Measurements from ENCODE around the gene BBS12.

BBS12 gene

DNA sequence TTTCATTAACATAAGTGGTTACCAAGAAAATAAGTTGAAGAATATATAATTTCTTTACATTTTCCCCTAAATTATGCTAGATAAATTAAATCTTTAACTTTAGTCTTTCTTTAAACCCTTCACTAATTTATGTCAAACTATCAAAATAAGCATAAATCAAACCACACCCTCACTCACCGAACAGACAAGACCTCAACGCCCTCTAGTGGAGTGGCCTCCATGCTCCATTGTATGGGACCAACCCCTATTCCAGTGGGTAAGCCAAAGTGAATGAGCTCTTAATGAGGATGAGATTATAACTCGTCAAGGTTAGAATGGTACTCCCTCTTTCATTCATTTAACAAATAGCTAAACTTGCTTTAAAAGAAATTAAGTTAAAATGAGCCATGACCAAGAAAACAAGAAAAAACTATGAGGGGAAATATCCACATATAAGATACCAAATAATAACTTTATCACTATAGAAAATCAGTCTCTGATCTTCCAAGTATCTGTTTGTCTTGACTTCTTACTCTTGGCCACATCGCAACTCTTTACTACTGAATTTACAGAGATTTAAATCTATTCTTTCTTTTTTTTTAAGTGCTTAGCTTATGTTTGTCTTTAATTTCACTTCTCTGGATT lies 15.6 kb upstream of the BBS12 start:
- no peak for DNase-seq

DNA sequence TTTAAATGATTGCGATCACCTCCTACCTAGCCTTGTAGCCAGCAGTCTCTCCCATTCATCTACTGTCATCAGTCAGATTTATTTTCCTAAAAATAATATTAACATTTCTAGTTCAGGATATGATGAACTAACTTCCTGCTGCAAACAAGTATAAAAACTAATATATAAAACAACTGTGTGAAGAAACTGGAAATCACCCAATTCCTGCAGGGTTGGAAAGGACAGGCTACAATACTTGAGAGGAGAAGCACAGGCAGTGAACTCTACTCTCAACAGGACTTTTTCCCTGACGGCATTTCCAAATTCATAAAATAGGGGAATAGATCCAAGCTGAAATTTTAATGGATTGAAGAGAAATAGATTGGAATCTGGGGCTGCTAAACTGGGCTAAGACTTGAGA lies 14.2 kb upstream of the BBS12 start:
- DNase-seq = no peak

DNA sequence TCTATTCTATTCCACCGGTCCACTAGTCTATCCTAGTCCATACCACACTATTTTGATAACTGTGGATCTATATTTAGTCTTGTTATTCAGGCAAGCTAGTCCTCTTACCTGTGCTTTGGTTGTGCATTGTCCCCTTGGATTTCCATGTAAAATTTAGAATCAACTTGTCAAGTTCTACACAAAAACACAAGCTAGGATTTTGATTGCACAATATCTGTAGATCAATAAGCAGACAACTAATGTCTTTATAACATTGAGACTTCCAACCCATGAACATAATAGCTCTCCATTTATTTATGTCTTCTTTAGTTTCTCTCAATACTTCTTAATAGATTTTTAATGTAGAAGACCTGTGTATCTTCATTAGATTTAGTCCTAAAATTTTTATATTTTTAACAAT lies 10.2 kb upstream of the BBS12 start:
- no peak for DNase-seq

DNA sequence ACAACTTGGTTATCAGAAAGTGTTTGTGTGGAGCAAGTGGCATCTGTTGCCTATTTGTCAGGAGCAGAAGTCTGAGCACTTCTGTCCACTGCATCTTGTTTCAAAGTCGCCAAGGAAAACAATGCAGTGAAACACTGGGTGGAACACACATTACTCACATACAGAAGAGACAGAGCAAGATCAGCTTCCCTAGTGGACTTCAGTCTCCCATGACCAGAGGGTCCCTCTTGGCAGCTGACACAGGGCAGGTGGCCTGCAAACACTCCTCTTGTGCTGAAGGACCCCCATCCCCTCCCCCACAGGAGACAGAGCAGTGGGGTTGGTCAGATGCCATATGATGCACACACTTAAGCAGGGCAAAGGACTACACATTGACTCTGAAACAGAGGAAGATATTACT lies 3.6 kb upstream of the BBS12 start:
- DNase-seq = no peak

DNA sequence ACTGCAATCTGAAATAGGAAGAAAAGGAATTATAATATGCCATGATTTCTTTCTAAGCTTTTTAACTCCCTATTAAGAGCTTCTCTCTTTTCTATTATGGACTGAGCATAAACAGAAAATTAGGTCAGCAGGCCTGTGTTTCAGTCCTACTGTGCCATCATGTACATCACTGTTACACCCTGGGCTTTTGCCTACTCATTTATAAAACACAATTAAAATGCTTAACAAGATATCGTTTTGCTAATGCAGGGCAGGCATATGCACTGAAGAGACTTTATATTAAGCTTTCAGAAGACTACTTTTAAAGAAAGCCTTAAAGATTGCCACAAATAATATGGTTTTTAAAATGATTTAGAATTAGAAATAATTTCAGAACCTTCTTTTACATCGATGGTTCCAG lies 828 bp upstream of the BBS12 start:
- DNase-seq = no peak

DNA sequence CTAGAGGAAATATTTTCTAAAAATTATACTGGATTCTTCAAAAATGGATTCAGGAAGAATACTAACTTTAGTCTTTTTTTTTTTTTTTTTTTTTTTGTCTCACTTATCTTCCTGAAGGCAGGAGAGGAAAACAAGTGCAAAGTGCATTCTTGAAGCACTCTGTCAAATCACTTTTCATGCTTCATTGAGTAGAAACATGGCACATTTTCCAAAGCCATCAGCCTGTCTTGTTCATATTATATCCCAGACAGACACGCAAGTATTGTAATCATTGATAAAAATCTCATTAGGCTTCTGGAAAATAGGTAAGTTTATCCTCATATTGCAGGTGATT lies 1.2 kb downstream of the BBS12 start:
- DNase-seq = peak; percentile 20

DNA sequence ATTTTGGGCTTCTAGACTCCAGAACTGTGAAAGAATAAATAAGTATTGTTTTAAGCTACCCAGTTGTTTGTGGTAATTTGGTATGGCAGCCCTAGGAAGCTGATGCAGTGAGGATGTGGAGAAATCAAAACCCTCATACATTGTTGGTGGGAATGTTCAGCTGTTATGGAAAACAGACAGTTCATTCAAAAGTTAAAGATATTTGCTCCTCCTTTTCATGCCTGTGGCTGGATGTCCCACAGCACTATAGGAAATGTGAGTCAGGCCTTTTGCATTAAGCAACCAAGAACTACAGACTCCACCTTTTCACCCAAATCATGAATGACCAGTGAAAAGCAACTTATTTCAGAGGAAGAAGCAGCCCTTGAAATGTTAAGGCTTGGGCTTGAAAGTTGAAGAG lies 6.7 kb downstream of the BBS12 start:
- no peak for DNase-seq

DNA sequence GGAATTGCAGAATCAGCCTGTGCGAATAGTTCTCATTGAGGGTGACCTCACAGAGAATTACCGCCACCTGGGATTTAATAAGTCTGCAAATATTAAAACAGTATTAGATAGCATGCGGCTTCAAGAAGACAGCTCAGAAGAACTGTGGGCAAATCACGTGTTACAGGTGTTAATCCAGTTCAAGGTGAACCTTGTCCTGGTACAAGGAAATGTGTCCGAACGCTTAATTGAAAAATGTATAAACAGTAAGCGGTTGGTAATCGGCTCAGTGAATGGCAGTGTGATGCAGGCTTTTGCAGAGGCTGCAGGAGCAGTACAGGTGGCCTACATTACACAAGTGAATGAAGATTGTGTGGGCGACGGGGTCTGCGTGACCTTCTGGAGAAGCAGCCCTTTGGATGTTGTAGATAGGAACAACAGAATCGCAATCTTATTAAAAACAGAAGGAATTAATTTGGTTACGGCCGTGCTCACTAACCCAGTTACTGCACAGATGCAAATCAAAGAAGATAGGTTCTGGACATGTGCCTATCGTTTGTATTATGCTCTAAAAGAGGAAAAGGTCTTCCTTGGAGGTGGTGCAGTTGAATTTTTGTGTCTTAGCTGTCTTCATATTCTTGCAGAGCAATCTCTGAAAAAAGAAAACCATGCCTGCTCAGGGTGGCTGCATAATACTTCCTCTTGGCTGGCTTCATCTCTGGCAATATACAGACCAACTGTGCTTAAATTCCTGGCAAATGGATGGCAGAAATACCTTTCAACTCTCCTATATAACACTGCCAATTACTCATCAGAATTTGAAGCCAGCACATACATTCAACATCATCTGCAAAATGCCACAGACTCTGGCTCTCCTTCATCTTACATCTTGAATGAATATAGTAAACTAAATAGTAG lies 10.7 kb downstream of the BBS12 start:
- no peak for DNase-seq

DNA sequence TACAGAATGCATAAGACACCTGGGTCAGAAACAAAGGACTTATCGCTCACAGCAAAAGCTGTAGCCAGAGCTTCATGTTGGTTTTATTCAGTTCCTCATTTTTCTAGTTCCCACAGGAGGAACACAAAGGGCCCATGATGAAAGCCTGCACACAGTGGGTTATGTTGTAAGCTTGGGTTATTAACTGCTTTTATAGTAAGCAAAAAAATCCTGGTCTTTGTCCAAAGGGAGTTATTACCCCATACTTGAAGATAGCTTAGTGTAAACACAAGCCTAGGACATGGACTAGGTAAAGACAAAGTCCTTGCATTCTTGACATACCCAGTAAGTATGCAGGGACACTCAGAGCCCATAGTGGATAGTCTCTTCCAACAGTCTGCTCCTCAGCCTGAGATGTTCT lies 11.7 kb downstream of the BBS12 start:
- DNase-seq = no peak

DNA sequence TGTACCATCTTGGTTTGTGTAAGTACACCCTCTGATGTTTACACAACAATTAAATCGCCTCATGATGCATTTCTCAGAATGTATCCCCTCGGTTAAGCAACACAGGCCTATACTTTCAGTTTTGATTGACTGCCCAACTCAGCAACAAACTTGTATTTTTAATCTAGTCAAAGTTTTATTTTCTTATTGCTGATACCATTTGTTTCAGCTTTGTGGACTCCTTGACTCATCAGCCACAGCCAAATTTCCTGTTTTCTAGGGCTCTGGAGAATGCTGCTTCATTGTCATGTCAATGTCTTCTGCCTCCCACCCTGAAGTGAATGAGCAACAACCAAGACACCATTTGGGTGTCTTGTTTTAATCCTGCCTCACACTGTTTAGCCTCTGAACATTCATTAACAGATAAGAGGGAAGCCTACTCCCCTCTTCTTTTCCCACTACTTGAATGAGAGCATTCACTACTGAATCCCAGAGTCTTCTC lies 14.0 kb downstream of the BBS12 start:
- no peak for DNase-seq

DNA sequence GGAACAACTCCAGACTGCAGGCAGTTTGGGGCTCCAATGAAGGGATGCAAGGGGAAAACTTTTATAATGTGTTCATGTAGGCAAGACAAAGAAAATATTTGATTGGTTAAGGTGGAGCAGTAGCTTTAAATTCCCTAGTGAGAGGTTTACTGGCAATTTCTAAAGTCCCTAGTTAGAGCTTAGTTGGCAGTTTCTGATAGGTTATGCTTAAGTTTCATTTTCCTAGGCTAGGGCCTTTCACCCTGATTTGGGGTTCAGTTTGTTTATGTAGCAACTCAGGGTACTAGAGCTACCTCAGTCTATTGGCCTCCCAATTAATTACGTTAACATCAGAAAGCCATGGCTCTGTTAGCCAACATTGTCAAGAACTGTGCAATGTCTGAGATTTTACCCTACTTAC lies 14.6 kb downstream of the BBS12 start:
- DNase-seq = no peak

DNA sequence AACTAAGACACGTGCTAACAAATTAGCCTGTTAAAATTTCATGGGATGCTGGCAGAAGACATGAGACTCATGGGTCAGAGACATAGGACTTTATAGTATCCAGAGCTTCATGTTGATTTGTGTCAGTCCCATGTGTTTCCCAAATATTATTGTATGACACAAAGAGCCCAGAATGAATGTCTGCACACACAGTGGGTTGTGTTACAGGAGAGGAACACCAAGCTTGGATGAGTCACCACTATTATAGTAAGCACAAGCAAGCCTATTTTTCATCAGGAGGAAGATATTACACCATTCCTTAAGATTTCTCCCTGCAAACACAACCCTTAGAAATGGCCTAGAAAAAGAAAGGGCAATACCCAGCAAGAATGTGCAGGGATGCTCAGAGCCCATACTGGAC lies 15.4 kb downstream of the BBS12 start:
- no peak for DNase-seq

DNA sequence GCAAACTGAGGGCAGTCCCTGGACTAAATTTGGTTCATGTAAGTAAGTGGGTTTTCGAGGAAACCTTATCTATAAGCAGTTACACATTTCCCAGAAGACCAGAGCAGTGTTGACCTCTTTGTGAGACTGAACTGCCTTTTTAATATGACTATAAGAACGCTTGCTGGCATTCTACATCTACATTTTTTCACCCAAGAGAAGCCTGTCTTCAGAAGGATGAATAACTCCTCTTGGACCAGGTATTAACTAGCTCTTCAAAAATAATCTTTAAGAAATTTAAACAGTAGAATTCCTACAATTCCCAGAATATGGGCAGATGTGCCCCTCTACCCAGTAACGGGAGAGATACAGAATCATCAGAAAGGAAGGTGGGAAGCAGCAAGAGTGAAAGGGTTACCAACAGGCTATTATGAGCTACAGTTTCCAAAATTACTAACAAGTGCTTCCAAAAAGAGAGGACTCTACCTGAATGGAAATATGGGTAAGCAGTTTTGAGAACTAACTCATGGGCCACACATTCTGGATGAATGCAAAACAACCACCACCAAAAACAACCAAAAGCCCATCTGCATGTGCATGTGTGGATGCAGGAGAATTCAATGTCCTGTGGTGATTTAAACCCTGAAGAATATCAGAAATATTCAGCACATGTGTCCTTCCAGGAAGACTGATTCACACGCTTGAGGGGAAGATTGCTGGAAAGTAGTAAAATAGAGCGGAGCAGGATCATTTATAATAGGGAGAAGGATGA lies 17.4 kb downstream of the BBS12 start:
- no peak for DNase-seq

DNA sequence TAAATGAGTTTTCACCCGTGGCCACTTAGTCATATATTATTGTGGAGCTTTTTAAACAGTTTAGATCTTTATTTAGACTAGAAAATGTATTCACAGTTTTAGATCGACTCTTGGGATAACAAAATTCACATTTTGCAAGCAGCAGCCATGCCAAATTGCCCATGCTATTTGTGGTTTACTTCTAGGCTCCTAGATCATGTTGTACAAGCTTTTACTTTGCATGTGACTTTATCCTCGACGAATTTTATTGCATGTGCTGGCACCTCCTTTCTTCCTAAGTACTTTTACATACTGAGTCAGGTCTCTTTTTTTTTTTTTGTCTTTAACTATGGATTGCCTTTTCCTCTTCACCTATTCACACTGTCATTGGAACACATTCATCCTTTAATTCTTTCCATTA lies 23.2 kb downstream of the BBS12 start:
- no peak for DNase-seq

DNA sequence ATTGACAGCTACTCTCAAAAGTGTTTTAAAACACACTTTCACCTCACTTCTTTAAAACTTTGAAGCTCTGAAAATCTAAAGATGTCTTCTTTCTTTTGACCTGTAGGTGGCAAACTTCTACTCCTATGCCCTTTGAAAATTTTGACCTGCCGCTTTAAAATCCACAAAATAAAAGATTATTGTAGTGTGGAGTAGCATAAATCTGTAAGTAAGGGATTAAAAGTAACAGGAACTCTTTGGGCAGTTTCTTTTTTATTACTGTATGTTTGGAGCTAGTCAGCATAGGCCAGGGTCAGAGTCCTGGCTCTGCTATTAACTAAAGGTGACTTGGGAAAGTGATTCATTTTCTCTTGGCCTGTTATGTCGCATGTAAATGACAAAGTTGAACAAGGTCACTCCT lies 25.5 kb downstream of the BBS12 start:
- no peak for DNase-seq

DNA sequence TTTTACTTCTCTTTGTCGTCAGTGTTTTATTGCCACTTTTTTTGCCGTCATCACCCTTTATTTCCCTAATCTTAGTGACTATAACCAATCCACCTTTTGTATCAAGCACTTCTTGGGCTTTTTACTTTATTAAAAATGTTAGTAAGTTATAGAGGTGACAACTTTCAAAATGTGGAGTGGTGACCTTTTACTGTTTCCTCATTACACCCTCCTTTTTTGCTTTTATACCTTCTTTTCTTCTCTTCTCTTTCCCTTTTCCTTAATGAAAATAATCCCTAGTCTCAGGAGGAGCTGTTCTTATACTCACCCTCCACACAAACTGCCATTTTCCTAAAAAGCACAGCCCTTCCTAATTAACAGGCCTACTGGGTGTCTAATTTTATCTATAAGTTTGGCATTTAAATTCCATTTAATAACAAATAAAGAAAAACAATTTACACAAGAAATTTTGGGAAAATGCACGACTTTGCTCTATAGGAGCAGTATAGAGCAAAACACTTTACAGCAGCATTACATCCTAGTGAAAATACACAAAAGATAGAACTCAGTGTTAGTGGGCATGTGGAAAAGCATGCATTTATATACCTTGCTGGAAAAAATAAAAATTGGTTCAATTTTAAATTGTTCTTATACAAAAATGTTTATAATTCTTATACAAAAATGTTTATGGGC lies 27.3 kb downstream of the BBS12 start:
- no peak for DNase-seq

DNA sequence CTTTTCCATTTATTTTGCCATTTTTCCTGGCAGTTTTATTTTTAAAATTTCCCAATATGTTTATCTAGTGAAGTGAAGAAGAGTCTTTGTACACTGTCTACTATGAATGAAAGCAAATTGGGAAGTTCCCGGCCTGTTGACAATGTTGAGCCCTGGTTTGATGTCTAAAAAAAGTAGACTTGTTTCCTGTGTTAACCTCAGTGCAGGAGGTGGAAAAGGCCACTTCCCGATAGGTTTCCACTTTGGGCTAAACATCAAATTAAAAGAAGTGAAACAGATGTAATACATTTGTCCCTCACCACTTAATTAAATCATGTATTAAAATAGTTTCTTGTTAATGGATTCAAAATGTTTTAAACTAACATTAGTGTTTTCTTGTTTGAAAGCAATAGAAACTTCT lies 30.0 kb downstream of the BBS12 start:
- DNase-seq = no peak

DNA sequence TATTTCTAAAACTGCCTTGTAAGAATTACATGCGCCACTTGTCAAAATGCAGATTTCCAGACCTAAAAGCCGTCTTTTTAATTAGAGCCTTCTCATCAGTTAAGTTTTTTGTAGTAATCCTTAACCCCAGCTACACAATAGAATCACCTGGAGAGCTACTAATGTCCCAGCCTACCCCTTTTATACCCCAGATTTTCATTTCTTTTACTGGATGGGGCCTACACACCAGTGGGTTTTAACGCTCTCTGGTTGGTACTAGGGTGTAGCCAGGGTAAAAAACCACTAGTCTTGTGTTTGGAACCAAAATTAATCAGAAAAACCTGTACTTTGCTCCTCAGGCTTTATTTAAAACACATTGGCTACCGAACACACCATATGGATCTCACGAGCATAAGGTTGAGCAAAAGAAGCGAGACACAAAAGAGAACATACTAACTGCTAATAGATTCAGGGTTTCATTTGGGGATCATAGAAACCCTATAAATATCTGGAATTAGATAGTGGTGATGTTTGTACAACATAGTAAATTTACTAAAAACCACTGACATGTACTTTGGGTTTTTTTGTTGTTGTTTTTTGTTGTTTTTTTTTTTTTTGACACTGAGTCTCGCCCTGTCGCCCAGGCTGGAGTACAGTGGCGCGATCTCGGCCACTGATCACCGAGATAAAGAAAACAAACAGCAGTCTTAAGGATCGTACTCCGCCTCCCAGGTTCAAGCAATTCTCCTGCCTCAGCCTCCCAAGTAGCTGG lies 30.6 kb downstream of the BBS12 start:
- DNase-seq = no peak

DNA sequence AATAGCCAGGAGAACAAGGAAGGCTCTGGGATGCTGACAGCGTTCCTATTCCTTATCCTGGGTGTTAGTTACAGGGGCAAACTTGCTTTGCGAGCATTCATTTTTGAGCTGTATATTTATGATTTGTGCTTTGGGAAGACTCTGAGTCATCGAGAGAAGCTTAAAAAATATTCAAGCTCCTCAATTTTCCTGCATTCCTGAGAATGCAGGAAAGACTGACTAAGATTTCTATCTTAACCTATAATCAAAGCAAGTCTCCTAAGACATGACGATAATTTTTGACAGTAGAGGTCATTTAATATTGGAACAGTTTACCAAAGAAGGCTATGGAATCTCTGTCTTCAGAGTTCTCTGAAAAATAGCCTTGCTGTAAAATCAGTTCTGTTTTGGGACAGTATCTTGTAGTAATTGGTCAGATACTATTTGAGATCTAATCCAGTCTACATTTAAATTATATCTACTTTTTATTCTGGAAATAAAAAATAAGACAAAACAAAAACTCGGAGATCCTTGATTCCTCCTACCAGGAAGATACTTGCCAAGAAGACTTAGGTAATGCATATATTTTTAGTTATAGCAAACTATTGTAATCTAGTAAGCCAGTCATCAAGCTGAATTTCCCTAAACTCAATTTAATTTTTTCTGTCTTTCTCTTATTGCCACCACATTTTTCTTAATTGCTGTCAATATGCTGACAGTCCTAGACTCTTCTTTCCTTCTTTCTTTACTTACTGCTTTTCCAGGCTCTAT lies 31.7 kb downstream of the BBS12 start:
- no peak for DNase-seq

DNA sequence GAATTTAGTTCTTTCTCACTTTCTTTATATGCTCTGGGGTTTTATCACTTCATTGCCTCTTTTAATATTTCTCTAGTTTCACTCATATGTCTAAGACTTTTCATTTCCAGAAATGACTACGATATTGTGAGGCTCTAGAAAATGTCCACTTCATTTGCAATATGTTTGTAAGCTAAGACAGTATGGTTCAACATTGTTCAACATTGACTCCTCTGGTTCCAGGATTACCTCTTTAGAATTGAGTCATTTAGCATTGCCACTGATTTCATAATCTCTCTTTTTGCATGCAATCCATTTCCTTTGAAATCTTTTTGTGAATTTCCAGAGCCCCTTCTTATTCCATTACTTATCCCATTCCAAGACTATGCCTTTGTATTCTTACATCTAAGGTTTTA lies 32.3 kb downstream of the BBS12 start:
- DNase-seq = no peak

DNA sequence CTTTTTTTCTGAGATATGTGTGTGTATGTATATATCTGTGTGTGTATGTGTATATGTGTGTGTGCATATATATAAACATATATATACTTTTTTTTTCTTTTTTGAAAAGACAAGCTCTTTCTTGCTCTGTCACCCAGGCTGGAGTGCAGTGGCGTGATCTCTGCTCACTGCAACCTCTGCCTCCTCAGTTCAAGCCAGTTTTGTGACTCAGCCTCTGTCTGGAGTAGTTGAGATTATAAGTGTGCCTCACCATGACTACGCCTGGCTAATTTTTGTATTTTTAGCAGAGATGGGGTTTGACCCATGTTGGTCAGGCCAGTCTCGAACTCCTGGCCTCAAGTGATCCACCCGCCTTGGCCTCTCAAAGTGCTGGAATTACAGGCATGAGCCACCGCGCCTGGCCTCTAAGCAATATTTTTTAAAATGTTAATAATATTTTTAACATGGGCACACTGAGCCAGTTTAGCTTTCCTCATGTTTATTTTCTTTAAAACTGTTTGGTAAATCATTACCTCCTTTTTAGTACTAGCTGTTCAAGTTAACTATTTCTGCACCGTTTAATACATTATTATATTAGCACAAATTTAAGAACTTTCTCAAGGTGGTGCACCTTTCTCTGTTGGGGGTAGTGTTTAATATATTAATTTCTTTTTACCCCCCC lies 33.3 kb downstream of the BBS12 start:
- no peak for DNase-seq

Measured in DMS79 (cell line).